ENCODE data around the gene CTIF. TPM values are rescaled to one million over a fixed set of nuclear protein-coding genes. Genes with fewer than 3 reads are reported as not detected.

Gene CTIF
- polyA plus RNA-seq, 1 of the 3 experiments (the other 2 are of a cell fraction): 47.2 TPM

GRCh38 chr18:48644029-48644428 lies 105.2 kb downstream of the CTIF start:
- peaks cover 3% of the 10 kb centered on the region; the same call in 1 of the 2 replicates for H4K20me1 ChIP-seq (ENCODE audit: insufficient read depth)
- H3K79me2 ChIP-seq (ENCODE audit: insufficient read depth): peaks cover 84% of the 10 kb centered on the region; the same call in 1 of the 2 replicates
- H3K4me2 ChIP-seq: no peak overlapping the region
- peaks cover 14 to 15% of the 10 kb centered on the region in 2 experiments for H3K36me3 ChIP-seq (replicated peaks in 1 of 2; ENCODE audit: control insufficient read depth in 1 of 2, insufficient read depth in 2 of 2, low read length in 1 of 2)
- H3K9ac ChIP-seq: no peak overlapping the region
- H3K9me3 ChIP-seq: no peaks in the 10 kb centered on the region
- ChIA-PET CTCF (interaction anchor here (0.7 kb wide), 1 partner anchor 20 kb away, joined by 3 read pairs; no protein-coding TSS in a partner anchor), POLR2A (no interaction called here)
- H2AFZ ChIP-seq (ENCODE audit: low read depth): no peak overlapping the region
- no peaks in the 10 kb centered on the region for H3K27me3 ChIP-seq (ENCODE audit: insufficient read depth)
- H3K9me2 ChIP-seq: no peaks in the 10 kb centered on the region
- no peak overlapping the region for H3K27ac ChIP-seq (ENCODE audit: low read depth in 2 of 2, low read length in 1 of 2)
- WGBS (ENCODE audit: low lambda C conversion rate): 98% methylated on average over 5 of the region's 5 CpGs
- peaks cover 0 to 5% of the 10 kb centered on the region in 2 experiments; a peak in 2 of 4 replicates for H3K4me1 ChIP-seq (ENCODE audit: control insufficient read depth in 1 of 2, insufficient read depth in 2 of 2, low read depth in 1 of 2, low read length in 1 of 2)
- no peak overlapping the region for H3K4me3 ChIP-seq (ENCODE audit: low read depth in 2 of 2, low read length in 1 of 2)
- DNase-seq: no peak
- no peak for TF ChIP-seq JUND (IDR thresholded peaks at IDR 0.05)
- no peak for TF ChIP-seq RXRA (IDR thresholded peaks at IDR 0.05; ENCODE audit: borderline replicate concordance, low read depth)
- TF ChIP-seq PBX3 (IDR thresholded peaks at IDR 0.05): no peak
- no peak for TF ChIP-seq TAF1 (IDR thresholded peaks at IDR 0.05; ENCODE audit: borderline replicate concordance, low read depth, low read length)
- TF ChIP-seq GABPA (IDR thresholded peaks at IDR 0.05; ENCODE audit: low read depth): no peak
- no peak for TF ChIP-seq ELF1 (IDR thresholded peaks at IDR 0.05)
- no peak for TF ChIP-seq MEF2A (IDR thresholded peaks at IDR 0.05; ENCODE audit: borderline replicate concordance, low read depth)
- TF ChIP-seq, protein P1, sequence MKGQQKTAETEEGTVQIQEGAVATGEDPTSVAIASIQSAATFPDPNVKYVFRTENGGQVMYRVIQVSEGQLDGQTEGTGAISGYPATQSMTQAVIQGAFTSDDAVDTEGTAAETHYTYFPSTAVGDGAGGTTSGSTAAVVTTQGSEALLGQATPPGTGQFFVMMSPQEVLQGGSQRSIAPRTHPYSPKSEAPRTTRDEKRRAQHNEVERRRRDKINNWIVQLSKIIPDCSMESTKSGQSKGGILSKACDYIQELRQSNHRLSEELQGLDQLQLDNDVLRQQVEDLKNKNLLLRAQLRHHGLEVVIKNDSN (IDR thresholded peaks at IDR 0.05; ENCODE audit: borderline replicate concordance, low read depth): no peak
- no peak for TF ChIP-seq NRF1 (IDR thresholded peaks at IDR 0.05; ENCODE audit: low read depth, low read length)
- no peak for TF ChIP-seq FOXJ3 (CRISPR knock-in tag; IDR thresholded peaks at IDR 0.05)
- TF ChIP-seq POLR2AphosphoS5 (IDR thresholded peaks at IDR 0.05; ENCODE audit: low read depth, low read length): no peak
- TF ChIP-seq EZH2phosphoT487 (IDR thresholded peaks at IDR 0.05; ENCODE audit: borderline replicate concordance, low read depth): no peak
- no peak for TF ChIP-seq EP300 (IDR thresholded peaks at IDR 0.05; ENCODE audit: borderline replicate concordance in 1 of 2, low read depth in 1 of 2, low read length in 1 of 2)
- TF ChIP-seq RAD21 (IDR thresholded peaks at IDR 0.05; ENCODE audit: low read length): no peak
- TF ChIP-seq, protein P2, sequence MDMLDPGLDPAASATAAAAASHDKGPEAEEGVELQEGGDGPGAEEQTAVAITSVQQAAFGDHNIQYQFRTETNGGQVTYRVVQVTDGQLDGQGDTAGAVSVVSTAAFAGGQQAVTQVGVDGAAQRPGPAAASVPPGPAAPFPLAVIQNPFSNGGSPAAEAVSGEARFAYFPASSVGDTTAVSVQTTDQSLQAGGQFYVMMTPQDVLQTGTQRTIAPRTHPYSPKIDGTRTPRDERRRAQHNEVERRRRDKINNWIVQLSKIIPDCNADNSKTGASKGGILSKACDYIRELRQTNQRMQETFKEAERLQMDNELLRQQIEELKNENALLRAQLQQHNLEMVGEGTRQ (IDR thresholded peaks at IDR 0.05; ENCODE audit: borderline replicate concordance, low read depth, low read length): no peak
- TF ChIP-seq NFIC (IDR thresholded peaks at IDR 0.05; ENCODE audit: borderline replicate concordance): no peak
- TF ChIP-seq, protein P3, sequence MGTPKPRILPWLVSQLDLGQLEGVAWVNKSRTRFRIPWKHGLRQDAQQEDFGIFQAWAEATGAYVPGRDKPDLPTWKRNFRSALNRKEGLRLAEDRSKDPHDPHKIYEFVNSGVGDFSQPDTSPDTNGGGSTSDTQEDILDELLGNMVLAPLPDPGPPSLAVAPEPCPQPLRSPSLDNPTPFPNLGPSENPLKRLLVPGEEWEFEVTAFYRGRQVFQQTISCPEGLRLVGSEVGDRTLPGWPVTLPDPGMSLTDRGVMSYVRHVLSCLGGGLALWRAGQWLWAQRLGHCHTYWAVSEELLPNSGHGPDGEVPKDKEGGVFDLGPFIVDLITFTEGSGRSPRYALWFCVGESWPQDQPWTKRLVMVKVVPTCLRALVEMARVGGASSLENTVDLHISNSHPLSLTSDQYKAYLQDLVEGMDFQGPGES (IDR thresholded peaks at IDR 0.05; ENCODE audit: low read depth, low read length): no peak
- TF ChIP-seq TCF12 (IDR thresholded peaks at IDR 0.05): no peak
- H3F3A ChIP-seq (replicated peaks; ENCODE audit: insufficient read depth): no peaks in the 10 kb centered on the region

Data from SK-N-SH (cell line).